Lung (tissue), 12 donors: ENCODE data around the gene ACTA2. TPM values are rescaled to one million over a fixed set of nuclear protein-coding genes. Genes with fewer than 3 reads are reported as not detected.

ENCODE experiments used
- ATAC-seq: fragments of 200-7000 bp; cut with Tn5 transposase; one replicate; pipeline ENCODE4 v1.9.1; 2020; ENCODE audit warnings: moderate number of reproducible peaks; ENCODE audit not compliant: insufficient read depth, low FRiP score
- DNase-seq, 3 donors: peaks; one replicate each; pipeline ENCODE4 v3.0.0-alpha.2; 2013 to 2017
- H3K27ac ChIP-seq, 2 donors: one replicate each; pipeline ENCODE4 v1.5.1; 2013; ENCODE audit warnings: mild to moderate bottlenecking in 2 of 2, moderate library complexity in 2 of 2, control low read depth in 1 of 2, inconsistent platforms in 1 of 2, low read depth in 1 of 2, low read length in 1 of 2
- H3K27me3 ChIP-seq, 3 donors: one replicate each; pipeline ENCODE4 v1.5.1; 2013; ENCODE audit warnings: low read length in 2 of 3; ENCODE audit not compliant: control insufficient read depth in 3 of 3, insufficient read depth in 3 of 3
- H3K36me3 ChIP-seq, 4 donors: one replicate each; pipeline ENCODE4 v1.5.1; 2013; ENCODE audit warnings: low read length in 4 of 4, mild to moderate bottlenecking in 1 of 4, moderate library complexity in 1 of 4; ENCODE audit not compliant: control insufficient read depth in 4 of 4, insufficient read depth in 4 of 4
- H3K4me1 ChIP-seq, 5 donors: one replicate each; pipeline ENCODE4 v1.5.1; 2013; ENCODE audit warnings: low read length in 5 of 5, mild to moderate bottlenecking in 2 of 5, moderate library complexity in 1 of 5; ENCODE audit not compliant: control insufficient read depth in 5 of 5, insufficient read depth in 5 of 5
- H3K4me3 ChIP-seq: one replicate; pipeline ENCODE4 v1.5.1; 2013; ENCODE audit warnings: mild to moderate bottlenecking, control low read depth, moderate library complexity
- H3K9ac ChIP-seq, 2 donors: one replicate each; pipeline ENCODE4 v1.5.1; 2013; ENCODE audit warnings: low read length in 2 of 2, control low read depth in 1 of 2; ENCODE audit not compliant: insufficient read depth in 1 of 2
- H3K9me3 ChIP-seq, 4 donors: one replicate each; pipeline ENCODE4 v1.5.1; 2013; ENCODE audit warnings: low read length in 3 of 4, mild to moderate bottlenecking in 1 of 4, moderate library complexity in 1 of 4; ENCODE audit not compliant: control insufficient read depth in 4 of 4, insufficient read depth in 3 of 4
- CTCF ChIP-seq: IDR thresholded peaks from 2 replicates; pipeline ENCODE4 v1.5.1; 2012; ENCODE audit warnings: mild to moderate bottlenecking; ENCODE audit errors: control extremely low read depth, extremely low read depth
- WGBS, 2 donors: extraction: QIAGEN DNeasy Blood & Tissue Kit; methylation state at CpG; one replicate each; pipeline ENCODE4 v1.1.7; 2013; 5-methylcytosine and 5-hydroxymethylcytosine counted together
- polyA plus RNA-seq, 2 donors: library from polyadenylated mRNA; stranded (reverse); fragments of 200-250 nt; gene quantifications; one replicate each; pipeline ENCODE4 v1.2.1, GENCODE V29; 2013
- total RNA-seq, 2 donors: library from RNA; depleted of rRNA in 1 of 2; stranded (reverse); fragments of >200 nt in 1 of 2; gene quantifications; one replicate each; pipeline ENCODE4 v1.2.1, GENCODE V29; 2014 to 2021
- donor health status: control.
- donor health status: control.
- donor health status: Bipolar disorder and iron deficiency.
- donor health status: healthy.
- donor health status: DM: yes; HTN: yes; CAD: no.

ACTA2 gene
- total and polyA plus RNA-seq, 4 donors = 186 to 485 (median 249) TPM

- H3K4me3 ChIP-seq = no peak overlapping the region
- H3K27ac ChIP-seq = peak overlapping the region in 1 of 2 donors; percentile 61
- 84 to 85% methylated on average over 4 of the region's 4 CpGs for WGBS, 2 donors
- ATAC-seq (no peak), DNase-seq (no peak)
- H3K36me3 ChIP-seq = no peaks in the 10 kb centered on the region
- TF ChIP-seq CTCF = no peak
- H3K27me3 ChIP-seq = no peaks in the 10 kb centered on the region
- no peaks in the 10 kb centered on the region for H3K9me3 ChIP-seq
- peaks cover 3 to 36% (median 15%) of the 10 kb centered on the region in 5 donors for H3K4me1 ChIP-seq
- H3K9ac ChIP-seq = no peak overlapping the region
Observed at GRCh38 chr10:88980247-88980646, 27.7 kb upstream of the ACTA2 start.

- Histone ChIP-seq H3K4me3 (no peak overlapping the region), H3K27ac (no peak overlapping the region), H3K36me3 (no peaks in the 10 kb centered on the region), H3K27me3 (no peaks in the 10 kb centered on the region), H3K9me3 (no peaks in the 10 kb centered on the region), H3K9ac (peak overlapping the region in 1 of 2 donors; percentile 53), H3K4me1 (peaks cover 3 to 40% (median 15%) of the 10 kb centered on the region in 5 donors)
- no peak for TF ChIP-seq CTCF
- 83 to 86% methylated on average over 4 of the region's 4 CpGs for WGBS, 2 donors
- DNase-seq = no peak
- no peak for ATAC-seq
Observed at GRCh38 chr10:88979603-88980002, 27.0 kb upstream of the ACTA2 start.

GRCh38 chr10:88979153-88979562, 26.6 kb upstream of the ACTA2 start:
- Histone ChIP-seq H3K9ac (peak overlapping the region in 1 of 2 donors; percentile 53), H3K4me1 (peaks cover 3 to 42% (median 15%) of the 10 kb centered on the region in 5 donors), H3K9me3 (no peaks in the 10 kb centered on the region), H3K27me3 (no peaks in the 10 kb centered on the region), H3K36me3 (no peaks in the 10 kb centered on the region), H3K4me3 (no peak overlapping the region), H3K27ac (no peak overlapping the region)
- DNase-seq = peak; percentile 35 to 75 (median 72)
- ATAC-seq = no peak
- 28 to 40% methylated on average over 5 of the region's 5 CpGs for WGBS, 2 donors
- no peak for TF ChIP-seq CTCF

- no peak for TF ChIP-seq CTCF
- no peak overlapping the region for H3K9ac ChIP-seq
- H3K27ac ChIP-seq = no peak overlapping the region
- H3K9me3 ChIP-seq = no peaks in the 10 kb centered on the region
- WGBS, 2 donors = 93% methylated on average over 2 of the region's 2 CpGs
- peaks cover 3 to 39% (median 15%) of the 10 kb centered on the region in 5 donors for H3K4me1 ChIP-seq
- no peaks in the 10 kb centered on the region for H3K36me3 ChIP-seq
- DNase-seq = no peak
- H3K4me3 ChIP-seq = no peak overlapping the region
- no peak for ATAC-seq
- H3K27me3 ChIP-seq = no peaks in the 10 kb centered on the region
Observed at GRCh38 chr10:88978463-88978862, 25.9 kb upstream of the ACTA2 start.
